ENCODE results near the gene NTRK2. TPM values are rescaled to one million over a fixed set of nuclear protein-coding genes. Genes with fewer than 3 reads are reported as not detected.

Gene NTRK2
- total and polyA plus RNA-seq, 10 of the 15 experiments (the other 5 are each of a cell fraction or from before 2014, with no cell fraction given) = 0.42 to 4.6 (median 0.65) TPM

DNA sequence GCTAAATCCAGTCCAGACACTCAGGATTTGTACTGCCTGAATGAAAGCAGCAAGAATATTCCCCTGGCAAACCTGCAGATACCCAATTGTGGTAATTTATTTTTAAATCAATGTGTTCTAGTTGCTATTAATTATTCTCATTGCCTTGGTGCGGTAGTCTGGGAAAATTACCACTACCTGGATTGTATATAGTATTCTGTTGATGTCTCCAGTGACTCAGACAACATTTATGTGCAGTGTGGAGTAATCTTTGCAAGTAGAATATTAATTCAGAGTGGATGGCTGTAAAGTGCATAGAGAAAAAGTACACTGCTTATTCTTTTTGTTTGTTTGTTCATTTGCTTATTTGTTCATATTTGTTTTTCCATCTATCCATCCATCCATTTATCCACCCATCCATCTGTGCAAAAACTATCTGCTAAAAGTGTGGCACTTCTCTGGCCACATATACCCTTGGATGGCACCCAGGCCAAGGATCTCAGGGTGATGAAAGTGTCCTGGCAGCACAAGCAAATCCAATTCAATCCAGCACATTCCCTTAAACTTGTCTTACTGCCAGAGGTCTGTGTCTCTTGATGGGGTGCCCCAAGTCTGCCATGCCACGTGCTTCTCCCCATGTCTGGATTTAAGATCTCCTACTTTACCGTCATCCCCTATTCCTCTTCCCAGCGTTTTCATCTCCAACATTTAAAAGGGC is 41.3 kb downstream of the NTRK2 start:
- TF ChIP-seq PAX8 (IDR thresholded peaks at IDR 0.05) (no peak), SMARCA5 (IDR thresholded peaks at IDR 0.05) (no peak), CBFB (IDR thresholded peaks at IDR 0.05; ENCODE audit: low read depth) (no peak), POU2F2 (IDR thresholded peaks at IDR 0.05; ENCODE audit: borderline replicate concordance, low read depth, low read length) (no peak), CEBPB (IDR thresholded peaks at IDR 0.05; ENCODE audit: borderline replicate concordance in 1 of 2, low read depth in 2 of 2, low read length in 2 of 2) (no peak), EP300 (IDR thresholded peaks at IDR 0.05; ENCODE audit: borderline replicate concordance in 1 of 2, control insufficient read depth in 1 of 2, low read depth in 2 of 2, low read length in 2 of 2) (no peak), BMI1 (IDR thresholded peaks at IDR 0.05; ENCODE audit: borderline replicate concordance) (no peak)
- TF ChIP-seq, protein P1, sequence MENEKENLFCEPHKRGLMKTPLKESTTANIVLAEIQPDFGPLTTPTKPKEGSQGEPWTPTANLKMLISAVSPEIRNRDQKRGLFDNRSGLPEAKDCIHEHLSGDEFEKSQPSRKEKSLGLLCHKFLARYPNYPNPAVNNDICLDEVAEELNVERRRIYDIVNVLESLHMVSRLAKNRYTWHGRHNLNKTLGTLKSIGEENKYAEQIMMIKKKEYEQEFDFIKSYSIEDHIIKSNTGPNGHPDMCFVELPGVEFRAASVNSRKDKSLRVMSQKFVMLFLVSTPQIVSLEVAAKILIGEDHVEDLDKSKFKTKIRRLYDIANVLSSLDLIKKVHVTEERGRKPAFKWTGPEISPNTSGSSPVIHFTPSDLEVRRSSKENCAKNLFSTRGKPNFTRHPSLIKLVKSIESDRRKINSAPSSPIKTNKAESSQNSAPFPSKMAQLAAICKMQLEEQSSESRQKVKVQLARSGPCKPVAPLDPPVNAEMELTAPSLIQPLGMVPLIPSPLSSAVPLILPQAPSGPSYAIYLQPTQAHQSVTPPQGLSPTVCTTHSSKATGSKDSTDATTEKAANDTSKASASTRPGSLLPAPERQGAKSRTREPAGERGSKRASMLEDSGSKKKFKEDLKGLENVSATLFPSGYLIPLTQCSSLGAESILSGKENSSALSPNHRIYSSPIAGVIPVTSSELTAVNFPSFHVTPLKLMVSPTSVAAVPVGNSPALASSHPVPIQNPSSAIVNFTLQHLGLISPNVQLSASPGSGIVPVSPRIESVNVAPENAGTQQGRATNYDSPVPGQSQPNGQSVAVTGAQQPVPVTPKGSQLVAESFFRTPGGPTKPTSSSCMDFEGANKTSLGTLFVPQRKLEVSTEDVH (IDR thresholded peaks at IDR 0.05; ENCODE audit: low read depth, partially characterized antibody) = no peak
- TF ChIP-seq, protein P2, sequence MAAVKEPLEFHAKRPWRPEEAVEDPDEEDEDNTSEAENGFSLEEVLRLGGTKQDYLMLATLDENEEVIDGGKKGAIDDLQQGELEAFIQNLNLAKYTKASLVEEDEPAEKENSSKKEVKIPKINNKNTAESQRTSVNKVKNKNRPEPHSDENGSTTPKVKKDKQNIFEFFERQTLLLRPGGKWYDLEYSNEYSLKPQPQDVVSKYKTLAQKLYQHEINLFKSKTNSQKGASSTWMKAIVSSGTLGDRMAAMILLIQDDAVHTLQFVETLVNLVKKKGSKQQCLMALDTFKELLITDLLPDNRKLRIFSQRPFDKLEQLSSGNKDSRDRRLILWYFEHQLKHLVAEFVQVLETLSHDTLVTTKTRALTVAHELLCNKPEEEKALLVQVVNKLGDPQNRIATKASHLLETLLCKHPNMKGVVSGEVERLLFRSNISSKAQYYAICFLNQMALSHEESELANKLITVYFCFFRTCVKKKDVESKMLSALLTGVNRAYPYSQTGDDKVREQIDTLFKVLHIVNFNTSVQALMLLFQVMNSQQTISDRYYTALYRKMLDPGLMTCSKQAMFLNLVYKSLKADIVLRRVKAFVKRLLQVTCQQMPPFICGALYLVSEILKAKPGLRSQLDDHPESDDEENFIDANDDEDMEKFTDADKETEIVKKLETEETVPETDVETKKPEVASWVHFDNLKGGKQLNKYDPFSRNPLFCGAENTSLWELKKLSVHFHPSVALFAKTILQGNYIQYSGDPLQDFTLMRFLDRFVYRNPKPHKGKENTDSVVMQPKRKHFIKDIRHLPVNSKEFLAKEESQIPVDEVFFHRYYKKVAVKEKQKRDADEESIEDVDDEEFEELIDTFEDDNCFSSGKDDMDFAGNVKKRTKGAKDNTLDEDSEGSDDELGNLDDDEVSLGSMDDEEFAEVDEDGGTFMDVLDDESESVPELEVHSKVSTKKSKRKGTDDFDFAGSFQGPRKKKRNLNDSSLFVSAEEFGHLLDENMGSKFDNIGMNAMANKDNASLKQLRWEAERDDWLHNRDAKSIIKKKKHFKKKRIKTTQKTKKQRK (IDR thresholded peaks at IDR 0.05; ENCODE audit: low read depth, low read length) = no peak
- TF ChIP-seq, protein P3, sequence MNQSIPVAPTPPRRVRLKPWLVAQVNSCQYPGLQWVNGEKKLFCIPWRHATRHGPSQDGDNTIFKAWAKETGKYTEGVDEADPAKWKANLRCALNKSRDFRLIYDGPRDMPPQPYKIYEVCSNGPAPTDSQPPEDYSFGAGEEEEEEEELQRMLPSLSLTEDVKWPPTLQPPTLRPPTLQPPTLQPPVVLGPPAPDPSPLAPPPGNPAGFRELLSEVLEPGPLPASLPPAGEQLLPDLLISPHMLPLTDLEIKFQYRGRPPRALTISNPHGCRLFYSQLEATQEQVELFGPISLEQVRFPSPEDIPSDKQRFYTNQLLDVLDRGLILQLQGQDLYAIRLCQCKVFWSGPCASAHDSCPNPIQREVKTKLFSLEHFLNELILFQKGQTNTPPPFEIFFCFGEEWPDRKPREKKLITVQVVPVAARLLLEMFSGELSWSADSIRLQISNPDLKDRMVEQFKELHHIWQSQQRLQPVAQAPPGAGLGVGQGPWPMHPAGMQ (IDR thresholded peaks at IDR 0.05; ENCODE audit: borderline replicate concordance) = no peak
- Histone ChIP-seq H3K4me3 (no peak overlapping the region), H3K4me2 (ENCODE audit: control insufficient read depth, insufficient read depth) (no peak overlapping the region), H3K9me3 (replicated peaks; ENCODE audit: control insufficient read depth, insufficient read depth, low read length) (no peaks in the 10 kb centered on the region; the same call in 1 of the 3 replicates), H3K79me2 (ENCODE audit: control insufficient read depth, insufficient read depth, low read length) (no peaks in the 10 kb centered on the region), H3K9ac (ENCODE audit: control insufficient read depth, insufficient read depth, low read length) (no peak overlapping the region), H3K4me1 (ENCODE audit: control insufficient read depth, insufficient read depth, low read length) (peaks cover 11% of the 10 kb centered on the region; the same call in 1 of the 2 replicates), H3K27me3 (replicated peaks in 1 of 2; ENCODE audit: control insufficient read depth in 2 of 2, insufficient read depth in 2 of 2, low read length in 1 of 2) (no peaks in the 10 kb centered on the region), H3K36me3 (ENCODE audit: control insufficient read depth in 2 of 2, insufficient read depth in 2 of 2, low read length in 1 of 2) (no peaks in the 10 kb centered on the region), H2AFZ (ENCODE audit: control insufficient read depth, low read depth, low read length) (no peak overlapping the region), H4K20me1 (ENCODE audit: control insufficient read depth, insufficient read depth) (no peaks in the 10 kb centered on the region), H3K27ac (ENCODE audit: control insufficient read depth, insufficient read depth) (no peak overlapping the region)
- ChIA-PET SMC1A (ENCODE audit: uncharacterized antibody, unreplicated experiment) (interaction anchor here (0.7 to 5.4 kb wide), 9 partner anchors 14 to 69 kb away, joined by 3 to 64 read pairs (median 7); no protein-coding TSS in a partner anchor), POLR2A (interaction anchor here (1.0 to 2.9 kb wide), 5 partner anchors 28 to 70 kb away, joined by 3 to 11 read pairs (median 5); no protein-coding TSS in a partner anchor), RAD21 (ENCODE audit: unreplicated experiment) (interaction anchor here (0.9 to 3.6 kb wide), 10 partner anchors 8 to 70 kb away, joined by 3 to 30 read pairs (median 8); no protein-coding TSS in a partner anchor), CTCF (interaction anchor here (0.6 to 4.5 kb wide), 4 partner anchors 13 to 1029 kb away, joined by 4 to 34 read pairs (median 18); no protein-coding TSS in a partner anchor)
- in situ Hi-C loops (cut with MboI) = no loop called here
- DNase-seq (ENCODE audit: low read depth, low spot score) (no peak), ATAC-seq (no peak), FAIRE-seq (no peak)
- 75% methylated on average over 4 of the region's 4 CpGs for WGBS (ENCODE audit: insufficient coverage, insufficient replicate concordance, low lambda C conversion rate, missing lambda C conversion rate)
- no TSS peak for BruUV-seq (replicated peaks)
- intact Hi-C loops (cut with micrococcal nuclease; ENCODE audit: unreplicated experiment) = no loop called here
